NCI-H226 (cell line): Measurements from ENCODE around the gene GOLGA6L7.
"Not testable (repeated sequence)": the region's sequence is repeated elsewhere in the genome, so short reads cannot be mapped to it uniquely, and the experiment has no call there.

Experiments
- DNase-seq: peaks from one replicate; pipeline ENCODE4 v3.0.0-alpha.2; 2015

The GOLGA6L7 gene

GRCh38 chr15:28848521-28848920 lies at the start of gene GOLGA6L7:
TSS of gene GOLGA6L7 (minus strand) at chr15:28848644. CDS start at chr15:28848549, 95 bp downstream.
- DNase-seq: not testable (repeated sequence)

DNA sequence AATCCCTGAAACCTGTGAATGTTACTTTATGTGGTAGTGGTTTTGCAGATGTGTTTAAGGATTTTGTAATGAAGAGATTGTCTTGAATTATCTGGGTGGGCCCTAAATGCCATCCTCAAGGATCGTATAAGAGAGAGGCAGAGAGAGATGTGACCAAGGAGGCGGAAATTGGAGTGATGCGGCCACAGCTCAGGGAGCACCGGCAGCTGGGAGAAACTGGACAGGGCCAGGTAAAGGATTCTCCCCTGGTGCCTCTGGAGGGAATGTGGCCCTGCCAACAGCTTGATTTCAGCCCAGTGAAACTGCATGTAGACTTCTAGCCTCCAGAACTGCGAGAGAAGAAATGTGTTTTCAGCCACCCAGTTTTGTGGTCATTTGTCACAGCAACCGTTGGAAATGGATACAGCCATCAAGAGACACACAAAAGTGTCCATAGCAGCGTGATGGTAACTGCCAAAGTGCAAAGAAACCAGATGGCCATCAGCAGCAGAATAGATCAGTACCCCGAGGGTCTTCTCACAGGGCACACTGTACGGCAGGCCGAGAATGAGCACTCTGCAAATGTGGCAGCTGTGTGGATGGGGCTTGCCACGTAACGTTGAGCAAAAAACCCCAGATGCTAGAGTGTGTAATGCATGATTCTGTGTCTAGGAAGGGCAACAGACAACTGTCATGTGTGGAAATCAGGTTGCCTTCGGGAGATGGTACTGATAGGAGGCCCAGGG lies 49.6 kb upstream of the GOLGA6L7 start:
- DNase-seq: no peak

DNA sequence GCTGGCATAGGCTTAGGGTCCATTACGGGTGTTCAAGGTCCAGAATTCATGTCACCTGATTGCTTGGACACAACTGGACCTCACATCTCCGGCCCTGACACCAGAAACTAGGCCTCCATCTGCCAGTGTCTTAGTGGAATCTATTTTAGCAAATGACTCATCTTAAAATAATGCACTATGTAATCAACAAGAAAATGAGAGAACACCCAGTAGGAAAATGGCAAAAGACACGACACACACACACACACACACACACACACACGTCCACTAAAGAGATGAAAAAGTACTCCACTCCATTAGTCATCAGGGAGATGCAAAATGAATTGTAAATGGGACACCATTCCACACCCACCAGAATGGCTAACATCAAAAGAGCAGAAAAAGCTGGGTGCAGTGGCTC lies 48.5 kb upstream of the GOLGA6L7 start:
- DNase-seq: peak; percentile 60

GRCh38 chr15:28895566-28895965 lies 47.1 kb upstream of the GOLGA6L7 start:
- DNase-seq: no peak

DNA sequence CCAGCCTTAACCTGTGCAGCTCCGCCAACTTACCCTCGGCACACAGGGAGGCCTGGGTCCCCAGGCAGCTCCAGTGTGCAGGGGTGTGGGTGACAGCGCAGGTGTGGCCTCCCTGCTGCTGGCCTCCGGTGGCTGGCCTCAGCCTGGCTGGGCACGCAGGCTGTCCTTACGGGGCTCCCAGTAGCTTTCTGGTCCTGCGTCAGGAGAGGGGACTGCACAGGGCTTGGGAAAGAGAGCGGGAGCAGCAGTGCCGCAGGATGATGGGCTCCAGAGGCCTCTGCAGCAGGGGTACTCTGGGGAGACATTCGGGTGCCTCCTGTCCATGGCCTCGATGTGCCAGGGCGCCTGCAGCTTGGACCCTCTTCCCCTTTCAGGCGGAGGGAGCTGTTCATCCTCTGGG lies 46.7 kb upstream of the GOLGA6L7 start:
- no peak for DNase-seq

GRCh38 chr15:28894631-28895030 lies 46.2 kb upstream of the GOLGA6L7 start:
- DNase-seq: no peak

DNA sequence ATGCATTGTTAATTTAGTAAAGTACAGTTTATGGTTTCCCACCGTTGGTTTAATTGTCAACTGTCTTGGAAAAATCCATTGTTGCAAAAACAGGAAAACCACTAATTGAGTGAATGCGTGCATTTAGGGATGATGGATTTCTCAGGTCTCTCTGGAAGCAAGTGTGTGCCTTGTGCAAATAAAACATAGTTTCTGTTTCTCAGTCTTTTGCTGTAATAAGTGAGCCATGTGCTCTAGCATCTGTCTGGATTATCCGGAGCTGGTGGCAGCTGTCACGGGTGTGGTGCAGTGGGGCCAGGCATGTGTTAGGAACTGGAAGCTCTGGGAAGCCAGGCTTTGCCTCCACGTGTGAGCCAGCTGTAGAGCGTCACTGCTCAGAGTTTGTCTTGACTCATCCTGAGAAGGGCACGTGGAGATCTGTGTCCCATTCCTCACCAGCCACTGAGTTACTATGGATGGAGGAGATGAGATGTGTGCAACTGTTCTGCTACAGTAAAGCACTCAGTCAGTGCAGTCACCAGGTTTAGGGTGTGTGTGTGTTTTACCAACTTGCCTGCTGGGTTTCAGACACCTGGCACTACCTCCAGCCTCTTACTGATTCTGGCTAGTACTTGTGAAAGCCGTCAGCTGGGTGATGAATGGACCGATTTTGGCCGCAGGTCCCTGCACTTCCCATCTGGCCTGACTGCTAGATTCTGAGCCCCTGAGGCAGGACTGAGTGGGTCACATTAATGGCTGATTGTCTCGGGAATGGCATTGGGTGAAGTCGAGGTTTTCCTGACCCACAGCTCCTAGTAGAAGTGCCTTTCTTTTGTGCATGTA lies 44.6 kb upstream of the GOLGA6L7 start:
- DNase-seq: no peak

DNA sequence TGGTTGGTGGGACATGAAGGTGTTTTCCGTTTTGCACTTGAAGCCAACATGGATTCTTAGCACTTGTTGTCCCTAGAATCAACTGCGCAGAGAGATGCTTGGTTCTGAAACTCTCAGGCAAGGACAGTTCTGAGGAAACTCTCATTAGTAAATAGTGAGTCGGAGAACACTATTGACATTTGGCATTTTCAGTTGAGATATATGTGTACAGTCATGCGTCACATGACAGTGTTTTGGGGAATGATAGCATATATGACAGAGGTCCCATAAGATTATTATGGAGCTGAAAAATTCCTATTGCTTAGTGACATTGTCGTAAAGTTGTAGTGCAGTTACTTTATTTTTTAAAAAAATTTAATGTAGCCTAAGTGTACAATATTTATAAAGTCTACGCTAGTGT lies 43.1 kb upstream of the GOLGA6L7 start:
- DNase-seq: no peak

- no peak for DNase-seq
Observed at GRCh38 chr15:28890711-28891495, 42.5 kb upstream of the GOLGA6L7 start.

DNA sequence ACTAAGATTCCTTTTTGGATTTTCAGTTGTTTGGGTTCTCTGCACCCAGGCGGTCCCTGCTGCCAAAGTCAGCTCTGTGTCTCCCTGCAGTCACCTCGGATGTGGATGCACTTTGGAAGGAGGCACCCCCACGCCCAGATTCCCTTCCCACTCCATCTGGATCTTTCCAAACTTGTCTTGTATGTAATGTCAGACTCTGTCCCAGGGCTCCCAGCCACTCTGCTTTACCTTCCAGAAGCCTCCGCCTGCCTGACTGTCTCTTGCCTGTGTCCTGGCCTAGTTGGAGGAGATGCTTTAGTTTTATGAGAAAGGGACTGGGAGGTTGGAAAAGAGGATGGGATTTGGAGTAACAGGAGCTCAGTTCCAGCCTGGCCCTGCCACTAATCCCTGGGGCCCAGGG lies 41.8 kb upstream of the GOLGA6L7 start:
- DNase-seq: not testable (repeated sequence)

GRCh38 chr15:28889871-28890270 lies 41.4 kb upstream of the GOLGA6L7 start:
- not testable (repeated sequence) for DNase-seq

- DNase-seq: no peak
Observed at GRCh38 chr15:28889346-28889745, 40.9 kb upstream of the GOLGA6L7 start.

DNA sequence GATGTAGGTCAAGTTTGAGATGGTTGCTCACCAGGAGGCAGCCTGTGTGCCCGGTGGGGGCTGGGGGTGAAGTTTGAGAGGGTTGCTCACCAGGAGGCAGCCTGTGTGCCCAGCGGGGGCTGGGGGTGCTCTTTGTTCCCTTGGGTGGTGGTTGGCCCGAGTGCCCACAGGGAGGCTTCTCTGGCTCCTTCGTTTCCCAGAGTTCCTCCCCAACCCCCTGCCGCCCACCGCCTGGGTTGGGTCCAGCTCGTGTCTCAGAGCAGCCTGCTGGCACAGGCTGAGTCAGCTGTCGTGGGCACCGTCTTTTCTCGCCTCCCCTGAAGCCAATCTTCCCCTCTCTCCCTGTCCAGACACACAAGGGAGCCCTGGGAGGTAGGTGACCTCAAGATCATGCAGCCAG lies 40.5 kb upstream of the GOLGA6L7 start:
- DNase-seq: no peak

DNA sequence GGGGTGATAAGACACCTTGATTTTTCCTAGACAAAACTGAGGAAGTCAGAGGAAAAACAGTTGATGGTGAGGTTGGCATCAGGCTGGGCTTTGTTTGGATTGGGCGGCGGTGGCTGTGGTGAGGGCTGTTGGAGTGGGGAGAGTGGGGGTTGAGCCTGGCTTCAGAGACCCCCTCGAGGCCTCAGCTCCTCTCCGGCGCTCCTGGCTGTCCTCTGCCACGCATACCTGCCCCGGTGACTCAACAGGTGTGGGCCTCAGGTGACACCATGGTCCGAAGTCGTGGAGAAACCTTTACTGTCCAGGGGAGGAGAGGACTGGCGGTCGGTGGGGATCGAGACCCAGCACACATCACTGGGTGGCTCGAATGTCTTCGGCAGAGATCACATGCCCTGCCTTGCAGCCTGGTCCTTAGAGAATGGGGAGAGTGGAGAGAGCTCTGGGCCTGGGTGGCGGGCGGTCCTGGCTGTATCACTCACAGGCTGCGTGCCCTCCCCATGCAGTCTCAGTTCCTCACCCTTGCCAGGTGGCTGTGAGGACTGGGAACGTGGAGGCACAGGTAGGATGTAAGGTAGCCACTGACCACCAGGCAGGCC lies 40.0 kb upstream of the GOLGA6L7 start:
- DNase-seq: no peak

GRCh38 chr15:28887339-28888174 lies 39.1 kb upstream of the GOLGA6L7 start:
- DNase-seq: no peak

GRCh38 chr15:28886431-28887338 lies 38.2 kb upstream of the GOLGA6L7 start:
- DNase-seq: no peak

- DNase-seq: peak; percentile 3
Observed at GRCh38 chr15:28885630-28886430, 37.4 kb upstream of the GOLGA6L7 start, which contains the start of gene APBA2. TSS of gene APBA2 (plus strand) at chr15:28885974. CDS start at chr15:29053885, 167,911 bp downstream.

DNA sequence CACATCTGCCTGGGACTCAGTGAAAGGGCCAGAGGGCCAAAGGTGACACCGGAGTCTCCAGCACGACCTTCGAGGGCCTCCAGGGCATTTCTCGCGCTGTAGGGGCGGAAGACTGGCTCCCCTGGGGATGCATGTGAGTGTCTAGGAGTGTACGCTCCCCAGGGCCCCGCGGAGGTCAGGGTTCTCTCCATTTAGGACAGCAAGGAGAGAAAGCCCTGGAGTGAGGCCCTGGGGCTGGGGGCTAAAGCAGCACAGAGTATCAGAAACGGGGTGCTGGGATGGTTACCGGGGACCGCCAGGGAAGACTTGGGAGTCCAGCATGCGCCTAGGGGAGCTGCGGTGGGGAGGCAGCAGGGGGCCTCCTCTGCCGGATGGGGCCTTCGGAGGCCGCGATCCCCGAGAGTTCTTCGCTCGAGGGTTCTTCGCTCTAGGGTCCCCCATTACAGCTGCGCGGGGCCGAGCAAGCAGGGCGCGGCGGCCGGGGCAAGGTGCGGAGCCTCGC lies 36.7 kb upstream of the GOLGA6L7 start:
- DNase-seq: no peak

- no peak for DNase-seq
Observed at GRCh38 chr15:28884151-28884940, 35.9 kb upstream of the GOLGA6L7 start.
